T follicular helper cell (primary cell): Measurements from ENCODE around the gene TMEM86B.
"Not testable (repeated sequence)": the region's sequence is repeated elsewhere in the genome, so short reads cannot be mapped to it uniquely, and the experiment has no call there.

ENCODE experiments used
- DNase-seq: peaks from one replicate; pipeline ENCODE4 v3.0.0-alpha.2; 2020; ENCODE audit warnings: low read depth

The TMEM86B gene

GRCh38 chr19:55220525-55220924, 8.0 kb downstream of the TMEM86B start:
- no peak for DNase-seq

- peak; percentile 23 for DNase-seq
These were observed 11.9 kb downstream of the TMEM86B start for GRCh38 chr19:55216461-55217198.

GRCh38 chr19:55213547-55213946, 15.0 kb downstream of the TMEM86B start:
- no peak for DNase-seq

GRCh38 chr19:55212447-55212846, 16.1 kb downstream of the TMEM86B start:
- no peak for DNase-seq

GRCh38 chr19:55209693-55210472, 18.7 kb downstream of the TMEM86B start:
- no peak for DNase-seq

GRCh38 chr19:55208880-55209692, 19.5 kb downstream of the TMEM86B start, which contains the start of gene PTPRH:
PTPRH (minus strand) TSS chr19:55209501; CDS start chr19:55209433, 68 bp downstream.
- DNase-seq, result no peak

GRCh38 chr19:55206664-55207500, 21.7 kb downstream of the TMEM86B start:
- DNase-seq, result no peak

GRCh38 chr19:55202199-55202598, 26.4 kb downstream of the TMEM86B start:
- DNase-seq, result not testable (repeated sequence)

- DNase-seq, result no peak
These were observed 28.9 kb downstream of the TMEM86B start for GRCh38 chr19:55199620-55200204.

- DNase-seq, result no peak
These were observed 29.9 kb downstream of the TMEM86B start for GRCh38 chr19:55198651-55199050.

GRCh38 chr19:55197528-55197927, 31.0 kb downstream of the TMEM86B start:
- DNase-seq, result no peak

- DNase-seq, result no peak
These were observed 31.8 kb downstream of the TMEM86B start for GRCh38 chr19:55196803-55197202.

GRCh38 chr19:55193481-55193880, 35.1 kb downstream of the TMEM86B start:
- no peak for DNase-seq

- no peak for DNase-seq
These were observed 39.1 kb downstream of the TMEM86B start for GRCh38 chr19:55189403-55189835.

- DNase-seq, result no peak
These were observed 39.9 kb downstream of the TMEM86B start for GRCh38 chr19:55188625-55189024.

- DNase-seq, result no peak
These were observed 42.5 kb downstream of the TMEM86B start for GRCh38 chr19:55186080-55186479.

- no peak for DNase-seq
These were observed 46.8 kb downstream of the TMEM86B start for GRCh38 chr19:55181740-55182139.

- peak; percentile 36 for DNase-seq
These were observed 48.7 kb downstream of the TMEM86B start, which contains the start of gene SYT5 for GRCh38 chr19:55179606-55180484. SYT5 (minus strand) TSS chr19:55180289; CDS start chr19:55179041, 1,248 bp downstream.

- peak; percentile 97 for DNase-seq
These were observed 49.6 kb downstream of the TMEM86B start for GRCh38 chr19:55178781-55179599.
